SH-SY5Y (cell line): ENCODE measurements around the gene E2F2.

Experiments used
- GATA2 ChIP-seq: IDR thresholded peaks from 2 replicates; pipeline ENCODE4 v1.6.1; 2011; ENCODE audit warnings: mild to moderate bottlenecking, low read depth, low read length
- GATA3 ChIP-seq: IDR thresholded peaks from 2 replicates; pipeline ENCODE4 v1.6.1; 2011; ENCODE audit warnings: low read depth, mild to moderate bottlenecking, low read length, moderate library complexity

E2F2 gene

DNA sequence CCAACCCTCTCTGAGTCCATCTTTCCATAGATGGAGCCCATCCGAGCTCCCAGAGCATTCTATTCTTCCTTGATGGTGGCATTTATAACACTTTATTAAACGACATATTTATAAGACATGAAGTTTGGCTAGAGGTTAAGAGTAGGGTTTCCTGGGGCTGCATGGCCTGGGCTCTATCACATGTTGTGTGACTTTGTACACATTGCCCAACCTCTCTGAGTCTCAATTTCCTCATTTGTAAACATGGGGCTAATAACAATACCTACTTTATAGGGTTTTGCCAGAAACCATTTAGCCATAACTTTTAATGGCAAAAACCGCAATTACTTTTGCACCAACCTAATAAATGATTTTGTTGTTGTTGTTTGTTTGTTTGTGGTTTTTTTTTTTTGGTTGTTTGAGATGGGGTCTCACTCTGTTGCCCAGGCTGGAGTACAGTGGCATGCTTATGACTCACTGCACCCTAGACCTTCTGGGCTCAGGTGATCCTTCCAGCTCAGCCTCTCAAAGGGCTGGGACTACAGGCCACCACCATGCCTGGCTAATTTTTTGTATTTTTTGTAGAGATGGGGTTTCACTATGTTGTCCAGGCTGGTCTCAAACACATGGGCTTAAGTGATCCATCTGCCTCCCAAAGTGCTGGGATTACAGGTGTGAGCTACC, 33.1 kb downstream of the E2F2 start:
- TF ChIP-seq GATA2 (no peak), GATA3 (no peak)

DNA sequence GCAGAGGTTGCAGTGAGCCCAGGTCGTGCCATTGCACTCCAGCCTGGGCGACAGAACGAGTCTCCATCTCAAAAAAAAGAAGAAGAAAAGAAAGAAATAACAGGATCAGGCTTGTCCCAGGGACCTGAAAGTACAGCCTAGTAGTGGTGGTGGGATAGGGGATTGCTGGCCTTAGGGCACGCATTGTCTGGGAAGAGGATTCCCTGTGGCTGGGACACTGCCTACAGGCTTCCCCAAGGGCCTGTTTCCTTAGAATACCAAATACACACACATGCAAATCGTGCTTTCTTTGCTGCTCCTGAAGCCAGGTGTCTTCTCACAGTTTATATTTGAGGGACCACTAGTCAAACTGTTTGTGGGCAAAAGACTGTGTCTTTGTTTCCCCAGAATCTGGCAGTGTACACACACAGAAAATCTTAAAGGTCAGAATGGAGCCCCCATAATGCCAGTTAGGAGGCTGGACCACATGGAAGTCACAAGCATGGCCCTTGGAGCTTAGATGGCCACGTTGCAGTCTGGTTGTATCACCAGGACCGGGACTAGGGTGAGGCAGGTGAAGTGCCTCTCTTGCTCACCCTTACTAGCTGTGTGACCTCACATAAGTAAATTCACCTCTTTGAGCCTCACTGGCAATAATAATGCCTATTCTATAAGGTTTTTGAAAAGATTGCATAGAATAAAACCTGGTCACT, 34.4 kb downstream of the E2F2 start:
- TF ChIP-seq GATA3 (no peak), GATA2 (no peak)

DNA sequence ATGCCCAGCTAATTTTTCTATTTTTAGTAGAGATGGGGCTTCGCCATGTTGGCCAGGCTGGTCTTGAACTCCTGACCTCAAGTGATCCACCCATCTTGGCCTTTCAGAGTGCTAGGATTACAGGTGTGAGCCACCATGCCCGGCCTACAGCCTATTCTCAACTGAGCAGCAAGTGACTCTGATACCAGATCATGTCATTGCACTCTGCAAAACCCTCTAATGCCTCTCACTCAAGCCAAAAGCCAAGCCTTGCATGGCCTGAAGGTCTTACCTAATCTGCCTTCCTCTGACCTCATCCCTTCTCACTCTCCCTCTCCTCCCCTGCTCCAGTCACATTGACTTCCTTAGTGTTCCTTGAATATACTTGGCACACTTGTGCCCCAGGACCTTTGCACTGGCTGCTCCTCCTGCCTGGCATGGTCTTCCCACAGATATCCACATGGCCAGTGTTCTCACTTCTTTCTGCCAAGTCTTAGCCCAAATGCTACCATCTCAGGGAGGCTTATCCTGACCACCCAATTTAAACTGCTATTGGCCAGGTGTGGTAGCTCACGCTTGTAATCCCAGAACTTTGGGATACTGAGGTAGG, 38.8 kb downstream of the E2F2 start:
- TF ChIP-seq GATA2 (no peak), GATA3 (no peak)

DNA sequence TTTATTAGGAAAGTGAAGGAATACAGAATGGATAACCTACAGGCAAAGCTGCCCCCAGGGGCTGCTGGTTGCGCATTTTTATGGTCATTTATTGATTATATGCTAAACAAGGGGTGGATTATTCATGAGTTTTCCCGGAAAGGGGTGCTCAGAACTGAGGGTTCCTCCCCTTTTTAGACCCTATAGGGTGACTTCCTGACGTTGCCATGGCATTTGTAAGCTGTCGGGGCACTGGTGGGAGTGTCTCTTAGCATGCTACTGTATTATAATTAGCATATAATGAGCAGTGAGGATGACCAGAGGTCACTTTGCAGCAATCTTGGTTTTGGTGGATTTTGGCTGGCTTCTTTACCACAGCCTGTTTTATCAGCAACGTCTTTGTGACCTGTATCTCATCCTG, 41.2 kb downstream of the E2F2 start:
- TF ChIP-seq GATA2 (no peak), GATA3 (no peak)

DNA sequence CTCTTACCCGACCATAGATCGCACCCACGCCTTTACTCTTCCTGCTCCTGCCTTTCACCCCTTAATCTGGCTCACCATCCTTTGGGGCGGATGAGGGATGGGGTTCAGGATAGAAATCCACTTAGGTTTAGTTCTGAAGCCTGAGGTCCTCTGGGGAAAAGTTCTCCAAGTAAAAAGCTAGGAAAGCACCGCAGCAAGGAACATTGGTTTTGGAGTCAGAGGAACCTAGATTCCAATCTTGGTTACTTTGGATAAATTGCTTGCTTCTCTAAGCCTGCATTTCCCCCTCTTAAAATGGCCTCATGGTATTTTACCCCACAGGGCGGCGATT, 46.1 kb downstream of the E2F2 start:
- TF ChIP-seq GATA2 (no peak), GATA3 (no peak)

DNA sequence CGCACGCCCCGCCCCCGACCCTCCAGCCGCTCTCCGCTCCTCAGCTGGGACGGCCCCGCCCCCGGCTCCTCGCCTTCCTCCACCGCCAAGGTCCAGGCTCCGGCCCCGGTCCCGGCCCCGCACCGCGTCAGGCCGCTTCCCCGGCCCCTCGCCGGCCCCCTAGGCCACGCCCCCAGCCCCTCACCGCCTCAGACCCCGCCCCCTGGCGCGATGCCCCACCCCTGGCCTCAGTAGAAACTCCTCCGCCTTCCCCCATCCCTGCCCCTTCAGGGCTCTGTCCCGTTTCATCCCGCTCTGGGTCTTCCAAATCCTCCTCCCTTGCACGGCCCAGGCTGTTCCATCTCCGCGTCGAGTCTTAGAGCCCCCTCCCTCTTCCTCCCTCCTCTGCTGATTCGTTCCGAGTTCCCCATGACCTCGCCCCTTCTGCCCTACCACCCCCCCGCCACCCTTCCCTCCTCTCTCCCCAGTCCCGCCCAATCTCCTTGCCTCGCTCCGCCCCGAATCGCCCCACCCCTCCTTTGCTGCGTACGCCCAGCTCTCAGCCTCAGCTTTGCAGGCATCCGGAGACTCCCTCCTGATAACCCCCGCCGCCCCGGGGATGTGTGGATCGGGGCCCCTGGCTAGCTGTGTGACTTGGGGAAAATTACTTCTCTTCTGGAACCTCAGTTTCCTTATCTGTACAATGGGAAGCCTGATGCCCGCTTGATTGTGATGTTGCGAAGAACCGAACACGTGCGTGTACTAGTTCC, 46.6 kb downstream of the E2F2 start:
- TF ChIP-seq GATA3 (no peak), GATA2 (no peak)

DNA sequence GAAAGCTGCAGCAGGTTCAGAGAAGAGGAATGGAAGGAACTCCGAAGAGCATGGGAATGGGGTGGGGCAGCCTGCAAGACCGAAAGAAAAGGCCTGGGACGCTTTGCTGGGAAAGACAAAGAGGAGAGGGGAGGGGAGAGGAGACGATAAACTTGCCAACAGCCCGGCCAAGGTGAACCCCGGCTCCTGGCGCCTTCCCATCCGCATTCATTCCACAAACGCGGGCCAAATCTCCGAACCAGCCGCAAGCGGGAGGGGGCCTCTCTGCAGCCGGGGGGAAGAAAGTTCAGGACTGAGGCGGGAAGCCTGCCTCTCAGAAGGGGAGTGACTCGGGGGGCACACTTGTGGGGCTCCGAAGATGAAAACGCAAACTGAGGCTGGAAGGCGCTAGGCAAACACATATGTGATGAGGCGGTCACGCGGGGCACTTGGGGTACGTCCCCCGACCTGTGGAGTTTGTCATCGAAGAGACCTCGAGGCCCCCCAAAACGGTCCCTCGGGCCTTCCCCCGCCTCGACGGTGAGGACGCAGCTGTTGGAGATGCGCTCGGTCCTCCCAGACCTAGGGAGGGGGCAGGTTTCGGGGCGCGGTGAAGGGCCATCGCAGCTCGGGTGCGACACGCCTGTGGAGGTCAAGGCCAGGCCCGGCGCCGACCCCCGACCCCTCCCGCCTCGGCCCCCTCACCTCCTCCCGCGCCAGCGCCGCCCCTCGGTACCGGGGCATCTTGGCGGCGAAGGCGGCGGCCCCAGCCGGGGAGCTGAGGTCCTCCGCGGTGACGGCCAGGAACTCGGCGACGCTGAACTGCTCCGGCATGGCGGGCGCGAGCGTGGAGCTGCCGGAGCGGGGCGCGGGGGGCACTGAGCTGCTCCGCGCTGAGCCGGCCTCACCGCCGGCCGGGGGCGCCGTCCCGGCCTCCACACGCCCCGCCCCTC, 47.4 kb downstream of the E2F2 start, which contains the start of gene ASAP3:
TSS of gene ASAP3 (minus strand) at position 859 of the 932 bp plus-strand sequence. CDS start at position 813, 46 bp downstream.
- TF ChIP-seq GATA2 (no peak), GATA3 (no peak)

DNA sequence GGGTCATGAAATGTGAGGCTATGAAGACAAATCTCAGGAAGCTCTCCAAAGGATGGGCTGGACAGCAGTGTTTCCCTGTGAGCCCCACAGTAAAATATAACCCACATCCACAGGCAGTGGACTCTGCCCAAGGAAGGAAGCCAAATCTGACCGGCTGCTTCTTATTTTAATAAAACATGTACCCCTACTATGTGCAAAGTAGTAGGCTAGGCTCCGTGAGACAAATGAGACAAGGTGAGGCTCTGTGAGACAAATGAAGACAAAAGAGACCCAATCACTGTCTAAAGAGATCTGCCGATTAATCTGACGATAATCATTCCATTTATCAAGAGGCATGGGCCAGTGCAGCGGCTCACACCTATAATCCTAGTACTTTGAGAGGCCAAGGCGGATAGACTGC, 49.1 kb downstream of the E2F2 start:
- TF ChIP-seq GATA2 (no peak), GATA3 (no peak)

DNA sequence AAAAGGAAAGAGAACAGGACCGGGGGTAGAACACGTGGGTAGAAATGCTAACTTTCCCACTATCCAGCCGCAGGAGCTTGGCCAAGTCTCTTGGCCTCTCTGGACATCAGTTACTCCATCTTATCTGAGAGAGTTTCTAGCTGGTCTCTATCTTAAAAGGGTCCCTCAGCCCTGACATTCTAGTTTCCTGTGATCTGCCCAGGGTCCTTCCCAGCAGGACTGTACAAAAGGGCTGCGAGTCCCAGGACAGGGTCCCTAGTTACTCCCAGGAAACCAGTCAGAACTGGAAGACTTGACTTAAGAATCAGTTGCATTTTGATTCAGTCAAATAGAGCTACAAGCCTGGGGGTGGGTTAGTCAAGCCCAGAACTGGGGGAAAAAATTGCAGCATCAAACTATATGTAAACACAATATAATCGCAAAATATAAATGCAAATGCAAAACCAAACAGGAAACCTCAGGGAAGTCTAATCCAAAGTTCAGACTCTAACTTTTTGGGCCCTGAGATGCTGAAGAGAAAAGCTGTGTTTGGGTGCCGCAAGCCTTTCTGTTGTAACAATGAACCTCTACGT, 49.9 kb downstream of the E2F2 start:
- TF ChIP-seq GATA3 (no peak), GATA2 (no peak)

DNA sequence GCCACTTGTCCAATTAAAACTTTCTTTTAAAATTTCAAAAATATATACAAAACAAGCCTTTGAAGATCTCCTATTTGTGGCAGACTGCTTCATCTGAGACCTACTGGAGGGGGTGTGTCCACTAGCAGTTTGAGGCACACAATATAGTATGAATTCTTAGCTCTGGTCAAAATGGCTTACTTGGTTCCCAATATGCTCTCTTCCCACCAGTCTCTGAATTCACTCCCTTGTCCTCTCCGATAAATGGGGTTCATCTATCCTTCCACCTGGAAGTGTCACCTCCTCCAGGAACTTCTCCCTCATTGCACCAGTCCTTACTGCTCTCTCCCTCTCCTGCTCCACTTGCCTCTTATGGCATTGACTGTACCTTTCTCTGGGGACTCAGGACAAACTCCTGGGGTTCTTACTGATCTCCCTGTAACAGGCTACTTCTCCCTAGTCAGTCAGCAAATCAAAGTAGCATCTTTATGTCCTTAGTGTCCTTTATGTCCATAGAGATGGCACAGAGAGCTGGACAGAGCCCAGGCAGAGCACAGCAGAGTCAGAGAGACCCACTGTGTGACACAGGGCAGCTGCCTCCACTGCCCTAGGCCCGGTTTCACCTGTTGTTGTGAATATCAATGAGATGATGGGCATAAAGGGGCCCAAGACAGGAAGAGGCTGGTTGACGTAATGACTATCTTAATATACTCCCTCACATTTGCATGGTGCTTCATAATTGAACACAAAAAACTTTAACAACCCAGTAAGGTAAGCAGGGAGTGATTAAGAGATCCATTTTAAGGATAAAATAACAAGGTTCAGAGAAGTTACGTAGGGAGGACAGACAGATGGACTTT, 50.6 kb downstream of the E2F2 start:
- TF ChIP-seq GATA2 (no peak), GATA3 (no peak)

DNA sequence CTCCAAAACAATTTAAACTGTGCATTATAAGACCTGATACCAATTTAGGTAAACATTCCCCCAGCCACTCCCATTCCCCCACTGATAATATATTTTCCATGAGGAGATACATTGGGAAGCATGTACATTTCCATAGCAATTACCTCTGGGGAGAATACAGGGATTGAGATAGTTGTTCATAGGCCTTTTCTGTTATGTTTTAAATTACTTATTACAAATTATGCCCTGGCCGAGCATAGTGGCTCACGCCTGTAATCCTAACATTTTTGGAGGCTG, 51.4 kb downstream of the E2F2 start:
- TF ChIP-seq GATA3 (no peak), GATA2 (no peak)

DNA sequence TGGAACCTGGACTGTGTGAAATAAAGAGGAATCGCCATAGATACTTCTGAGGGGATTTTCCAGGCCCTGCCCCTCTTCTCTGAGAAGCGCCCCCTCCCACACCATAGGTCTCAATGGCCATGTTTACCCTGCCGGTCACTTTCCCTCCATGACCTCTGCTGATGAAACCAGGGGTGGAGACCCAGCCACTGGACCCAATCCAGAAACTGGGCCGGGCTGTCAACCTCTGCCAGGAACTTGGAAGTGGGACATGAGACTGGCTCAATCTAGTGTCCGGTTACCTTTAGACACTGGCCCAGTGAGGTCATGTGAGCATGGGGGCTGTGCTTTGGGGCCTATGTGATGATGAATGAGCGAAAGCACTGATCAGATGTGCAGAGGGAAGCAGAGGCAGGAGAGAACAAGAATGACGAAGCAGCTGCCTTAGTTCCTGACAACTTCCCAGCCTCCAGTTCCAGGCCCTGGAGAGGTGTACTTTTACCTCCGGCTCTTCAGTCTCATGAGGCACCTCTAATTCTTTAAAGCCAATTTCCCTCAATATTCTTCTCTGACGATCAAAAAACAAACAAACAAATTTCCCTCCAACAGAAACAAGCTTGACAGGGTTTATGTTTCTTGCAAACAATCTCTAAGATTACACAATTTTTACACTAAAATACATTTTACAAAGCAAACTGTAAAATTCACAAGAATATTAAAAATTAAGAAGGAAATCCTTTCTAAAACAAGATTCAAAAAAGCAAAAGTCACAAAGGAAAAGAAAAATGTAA, 52.0 kb downstream of the E2F2 start:
- TF ChIP-seq GATA2: no peak
- no peak for TF ChIP-seq GATA3
